Activated T-cell treated with anti-CD3 and anti-CD28 coated beads for 1 hour (primary cell): ENCODE data around the gene CAMK2D.

ENCODE experiments used
- DNase-seq: peaks from one replicate; pipeline ENCODE4 v3.0.0-alpha.2; 2020; ENCODE audit warnings: low read depth

The CAMK2D gene

DNA sequence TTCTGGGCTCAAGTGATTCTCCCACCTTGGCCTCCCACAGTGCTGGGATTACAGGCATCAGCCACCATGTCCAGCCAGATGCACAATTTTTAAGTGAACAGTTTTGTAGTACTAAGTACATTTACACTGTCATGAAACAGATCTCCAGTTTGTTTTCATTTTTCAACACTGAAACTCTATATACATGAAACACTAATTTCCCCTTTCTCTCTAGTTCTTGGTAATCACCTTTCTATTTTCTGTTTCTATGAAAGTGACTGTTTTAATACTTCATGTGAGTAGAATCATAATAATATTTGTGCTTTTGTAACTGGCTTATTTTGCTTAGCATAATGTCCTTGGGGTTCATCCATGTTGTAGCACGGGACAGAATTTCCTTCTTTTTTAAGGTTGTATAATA lies 237.4 kb downstream of the CAMK2D start:
- no peak for DNase-seq

DNA sequence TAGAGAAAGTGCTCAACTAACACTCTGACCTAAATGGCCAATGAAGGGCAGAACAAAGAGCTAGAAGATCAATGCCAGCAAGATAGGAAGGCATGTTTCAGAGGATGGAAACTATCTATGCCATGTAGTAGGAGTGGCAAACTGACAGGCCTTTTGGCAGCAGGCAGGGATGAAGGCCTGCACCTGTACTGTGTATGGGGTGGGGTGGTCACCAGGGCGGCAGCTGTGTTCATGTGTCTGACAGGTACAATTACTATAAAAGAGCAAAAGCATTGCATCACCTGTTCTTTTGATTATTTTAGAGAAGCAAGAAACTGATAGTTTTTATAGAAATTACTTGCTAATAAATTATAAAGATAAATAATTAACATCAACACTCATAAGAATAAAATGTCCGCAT lies 239.1 kb downstream of the CAMK2D start:
- DNase-seq, result no peak

DNA sequence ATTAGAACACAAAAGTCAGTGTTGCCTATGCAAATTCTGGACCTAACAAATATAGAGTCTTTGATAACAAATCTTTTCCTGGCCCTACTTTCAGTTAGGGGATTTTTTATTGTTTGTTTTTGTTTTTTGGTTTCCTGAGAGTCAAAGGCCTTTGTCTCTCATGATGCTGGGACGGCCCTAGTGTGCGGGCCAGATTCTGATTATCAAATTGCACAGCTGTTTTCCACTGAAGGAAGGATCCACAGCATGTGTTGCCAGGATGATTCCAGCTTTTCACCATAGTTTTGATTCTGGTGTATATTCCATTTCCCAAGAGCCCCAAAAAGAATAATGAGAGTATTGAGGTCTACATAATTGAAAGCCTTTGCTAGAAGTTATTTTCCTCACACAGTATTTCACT lies 248.2 kb downstream of the CAMK2D start:
- DNase-seq, result no peak

DNA sequence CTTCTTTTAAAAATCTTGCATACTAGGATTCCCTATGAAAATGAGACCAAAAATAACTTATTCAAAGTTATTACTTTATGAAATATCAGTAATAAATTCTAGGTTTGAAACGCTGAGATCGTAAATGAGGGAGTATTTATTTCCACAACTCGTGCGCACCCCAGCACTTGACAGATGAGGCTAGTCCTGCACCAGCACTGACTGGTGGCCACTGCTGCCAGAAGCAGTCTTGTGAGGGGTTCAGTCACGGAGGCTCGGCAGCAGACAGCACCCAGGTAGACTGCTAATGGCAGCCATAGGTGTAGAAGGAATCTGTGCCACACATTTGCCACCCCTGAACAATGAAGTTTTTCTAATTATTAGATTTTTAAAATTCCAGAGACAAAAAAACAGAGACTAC lies 248.7 kb downstream of the CAMK2D start:
- no peak for DNase-seq

DNA sequence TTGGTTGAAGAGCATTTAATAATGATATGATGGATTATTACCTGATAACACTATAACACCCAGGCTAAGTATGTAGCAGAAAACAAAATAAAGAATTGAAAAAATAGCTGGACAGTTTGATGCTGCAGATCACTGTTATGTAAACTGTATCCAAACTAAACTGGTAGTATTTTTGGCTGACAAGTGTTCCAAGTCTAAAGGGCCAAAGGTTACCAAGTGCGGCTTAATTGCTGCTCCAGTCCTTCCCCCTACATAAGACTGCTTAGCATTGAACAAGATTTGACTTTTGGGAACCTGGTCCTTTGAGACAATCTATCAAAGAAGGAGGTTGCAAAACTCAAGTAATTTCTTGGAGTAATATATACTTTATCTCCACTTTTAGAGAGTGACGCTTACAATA lies 249.6 kb downstream of the CAMK2D start:
- DNase-seq, result no peak

DNA sequence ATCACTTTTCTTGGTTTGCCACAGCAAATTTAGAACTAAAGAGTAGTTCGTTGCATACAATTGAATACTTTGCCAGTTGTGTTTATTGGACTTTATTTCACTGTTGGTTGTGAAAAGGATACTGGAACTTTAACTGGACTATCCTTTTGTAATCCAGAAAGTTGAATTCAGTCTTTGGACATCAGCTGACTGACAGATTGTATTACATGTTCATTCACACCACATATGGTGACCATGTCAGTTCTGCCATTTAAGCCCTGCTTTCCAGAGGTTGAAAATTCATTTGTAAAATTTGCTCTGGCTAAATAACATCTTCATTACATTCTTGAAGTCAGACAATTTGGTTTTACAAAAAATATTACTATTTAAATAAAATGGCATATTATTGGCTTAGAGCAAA lies 251.7 kb downstream of the CAMK2D start:
- DNase-seq, result no peak

DNA sequence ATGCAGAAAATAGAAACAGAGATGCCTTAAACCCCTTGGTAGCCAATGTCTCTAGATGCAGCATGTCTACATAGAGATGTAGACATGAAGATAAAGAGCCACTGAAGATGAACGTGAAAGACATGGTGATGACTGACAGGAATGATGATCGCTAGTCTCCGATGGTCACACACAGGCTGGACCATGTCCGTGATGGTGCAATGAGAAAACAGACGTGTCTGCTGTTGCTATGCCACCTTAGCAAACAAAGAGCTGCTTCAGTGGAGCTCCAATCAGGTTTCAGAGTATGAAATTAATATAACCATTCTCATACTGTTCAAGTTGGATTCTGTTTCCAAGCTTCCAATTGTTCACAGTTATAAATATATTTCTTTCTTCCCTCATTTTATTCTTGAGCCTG lies 256.5 kb downstream of the CAMK2D start:
- DNase-seq, result no peak

DNA sequence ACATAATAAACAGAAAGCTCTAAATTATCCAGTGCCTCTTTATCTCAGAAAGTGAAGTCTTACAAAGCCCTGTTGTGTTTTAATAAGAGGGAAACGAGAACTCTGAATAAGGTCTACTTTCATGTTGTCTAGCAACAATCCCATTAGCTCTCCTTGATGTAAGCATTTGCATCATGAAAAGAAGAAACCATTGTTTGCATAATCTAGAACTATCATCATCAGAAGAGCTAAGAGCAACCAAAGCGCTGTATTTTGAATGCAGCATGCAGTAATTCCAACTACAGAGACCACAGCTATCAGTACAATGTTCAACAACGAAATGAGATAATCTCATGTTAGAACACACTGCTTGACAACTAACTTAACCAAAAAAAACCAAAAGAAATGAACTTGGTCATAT lies 257.1 kb downstream of the CAMK2D start:
- DNase-seq, result no peak

DNA sequence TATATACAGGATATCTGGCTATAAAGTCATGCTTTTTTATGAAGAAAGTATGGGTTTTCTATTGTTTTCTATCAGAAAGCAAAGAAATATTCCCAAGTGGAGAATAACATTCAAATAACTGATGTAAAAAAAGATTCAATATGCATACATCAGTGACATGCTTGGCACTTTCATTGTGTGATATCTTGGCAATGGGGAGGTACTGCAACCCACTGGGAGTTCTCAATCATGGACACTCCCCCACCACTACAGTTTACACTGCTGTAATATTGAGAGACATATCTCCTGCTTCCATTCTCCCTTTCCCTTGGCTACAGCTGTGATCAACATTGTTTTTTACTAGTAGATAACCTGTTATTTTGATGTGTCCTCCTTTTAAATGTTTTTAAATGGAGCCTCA lies 257.8 kb downstream of the CAMK2D start:
- no peak for DNase-seq

DNA sequence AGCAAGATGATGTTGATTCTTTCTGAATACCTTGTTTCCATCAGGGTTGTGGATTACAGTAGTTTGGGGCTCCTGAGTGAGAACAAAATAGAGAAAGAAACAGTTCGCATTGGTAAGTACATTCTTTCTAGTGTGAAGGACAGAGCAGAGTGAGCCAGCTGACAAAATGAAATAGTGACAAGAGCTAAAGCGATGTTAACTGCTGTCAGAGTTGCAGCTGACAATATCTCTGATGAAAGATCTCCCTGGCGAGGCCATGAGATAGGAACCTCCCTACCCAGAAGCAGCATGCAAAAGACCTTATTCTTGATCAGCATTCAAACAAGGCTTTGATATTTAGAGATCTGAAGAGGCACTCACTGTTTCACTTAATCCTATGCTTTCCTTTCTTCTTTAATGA lies 258.6 kb downstream of the CAMK2D start:
- no peak for DNase-seq

DNA sequence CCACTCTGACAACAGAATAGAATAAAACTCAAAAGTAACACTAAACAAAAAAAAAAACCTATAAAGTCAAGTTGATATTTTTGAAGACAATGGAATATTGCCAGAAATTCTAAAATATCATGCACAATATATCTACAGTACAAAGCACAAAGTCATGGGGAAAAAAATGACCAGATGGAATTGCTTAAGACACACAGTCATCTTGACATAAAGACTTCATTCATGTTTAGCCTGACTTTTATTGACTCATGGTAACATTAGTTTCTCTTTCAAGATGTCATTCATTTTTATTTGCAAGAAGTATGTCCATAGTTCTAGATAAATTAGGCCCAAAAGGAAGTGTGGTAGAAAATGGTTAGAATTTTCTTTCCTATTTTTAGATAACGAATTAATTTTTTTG lies 259.1 kb downstream of the CAMK2D start:
- DNase-seq, result no peak

DNA sequence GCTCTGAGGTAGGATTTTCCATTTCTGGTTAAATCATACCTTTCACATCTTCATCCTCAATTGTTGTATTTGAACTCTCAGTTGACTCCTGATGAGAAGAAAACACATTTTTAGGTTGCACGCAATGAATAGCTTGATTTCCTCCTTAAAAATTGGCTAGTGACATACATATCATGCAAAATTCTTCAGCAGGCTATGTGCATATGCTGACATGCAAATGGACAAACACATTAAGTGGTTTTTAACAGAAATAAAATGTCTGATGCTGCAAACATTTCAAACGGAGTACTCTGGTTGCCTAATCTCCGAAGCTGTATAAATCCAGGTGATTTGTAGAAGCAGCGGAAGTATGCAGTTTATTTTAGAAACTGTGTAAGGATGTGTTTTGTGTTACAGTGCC lies 261.1 kb downstream of the CAMK2D start:
- no peak for DNase-seq

DNA sequence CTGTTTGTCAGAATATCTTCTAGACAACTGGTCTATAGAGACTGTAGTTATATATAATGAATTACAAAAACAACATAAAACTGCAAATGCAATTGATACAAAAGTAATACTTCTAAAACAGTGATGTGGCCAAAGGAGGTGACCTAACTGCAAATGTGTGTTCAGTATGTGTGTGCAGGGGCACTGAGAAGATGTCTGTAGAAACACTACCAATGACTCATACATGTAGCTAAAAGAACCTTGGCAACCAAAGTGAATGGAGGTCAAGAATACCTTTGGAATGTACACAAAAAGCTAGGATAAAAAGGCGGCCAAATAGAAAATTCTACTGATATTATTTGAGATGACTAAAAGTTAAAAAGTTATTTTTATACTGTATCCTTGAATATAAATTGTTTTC lies 261.8 kb downstream of the CAMK2D start:
- no peak for DNase-seq

DNA sequence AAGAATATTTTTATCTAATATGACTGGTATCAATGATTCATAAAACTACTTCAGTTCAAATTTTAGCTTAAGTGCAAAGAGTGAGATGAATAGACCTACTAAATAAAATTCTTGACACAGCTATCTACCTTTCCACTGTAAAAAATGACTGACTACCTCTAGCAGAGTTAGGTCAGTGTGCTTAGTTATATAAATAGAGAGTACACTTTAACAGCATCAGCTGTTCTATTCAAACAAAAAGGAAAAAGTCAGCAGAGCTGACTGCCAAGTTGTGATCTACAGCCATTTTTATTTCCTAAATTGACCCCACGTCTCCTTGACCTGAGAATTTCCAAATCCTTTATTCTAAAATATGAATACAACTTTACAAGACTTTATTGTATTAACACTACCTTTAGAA lies 262.4 kb downstream of the CAMK2D start:
- no peak for DNase-seq

DNA sequence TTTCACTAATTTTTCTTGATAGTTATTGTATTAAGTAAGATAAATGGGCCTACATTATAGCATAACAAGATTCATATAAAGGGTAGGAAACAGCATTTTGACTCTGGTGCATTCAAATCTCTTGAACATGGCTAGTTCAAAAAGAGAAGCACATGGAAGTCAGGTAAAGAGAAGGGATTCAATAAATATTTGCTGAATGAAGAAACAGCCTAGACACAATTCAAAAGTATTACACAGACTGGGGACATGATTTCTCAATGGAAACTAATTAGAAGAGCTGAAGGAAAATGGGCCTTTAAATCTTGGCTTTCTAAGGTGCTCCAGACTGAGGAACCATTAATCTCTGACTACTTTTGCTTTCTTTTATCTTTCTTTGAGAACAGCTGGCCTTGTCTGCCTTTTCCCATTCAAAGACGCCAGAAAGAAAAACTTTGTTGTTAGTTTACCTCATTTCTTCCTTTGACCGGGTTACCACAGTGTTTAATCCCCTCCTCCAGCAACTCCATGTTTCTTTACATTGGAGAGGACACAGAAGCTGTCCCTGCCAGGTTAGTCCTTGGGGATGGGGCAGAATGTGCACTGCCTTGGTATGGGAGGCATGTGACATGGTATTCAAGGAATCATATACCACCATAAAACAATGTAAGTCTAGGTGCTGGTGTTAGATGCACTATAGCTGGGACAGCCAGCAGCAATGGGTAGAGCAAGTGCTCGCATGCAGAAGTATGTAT lies 264.2 kb downstream of the CAMK2D start:
- DNase-seq, result no peak

DNA sequence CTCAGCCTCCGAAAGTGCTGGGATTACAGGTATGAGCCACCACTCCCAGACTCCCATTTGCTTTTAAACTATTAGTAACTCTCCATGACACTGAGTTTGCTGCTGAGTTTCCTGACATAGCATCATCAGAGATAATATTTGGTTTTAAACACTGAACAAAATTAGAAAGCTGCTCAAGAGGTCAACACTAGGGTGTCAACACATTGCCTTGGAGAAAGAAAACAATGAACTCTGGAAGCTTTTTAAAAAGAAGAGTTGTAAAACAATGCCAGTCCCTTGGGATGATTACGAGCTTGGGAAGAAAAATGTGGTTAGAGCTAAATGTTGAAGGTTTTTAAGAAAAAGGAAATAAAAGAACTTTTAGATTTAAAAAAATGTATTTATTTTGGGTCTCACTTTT lies 264.8 kb downstream of the CAMK2D start:
- no peak for DNase-seq

DNA sequence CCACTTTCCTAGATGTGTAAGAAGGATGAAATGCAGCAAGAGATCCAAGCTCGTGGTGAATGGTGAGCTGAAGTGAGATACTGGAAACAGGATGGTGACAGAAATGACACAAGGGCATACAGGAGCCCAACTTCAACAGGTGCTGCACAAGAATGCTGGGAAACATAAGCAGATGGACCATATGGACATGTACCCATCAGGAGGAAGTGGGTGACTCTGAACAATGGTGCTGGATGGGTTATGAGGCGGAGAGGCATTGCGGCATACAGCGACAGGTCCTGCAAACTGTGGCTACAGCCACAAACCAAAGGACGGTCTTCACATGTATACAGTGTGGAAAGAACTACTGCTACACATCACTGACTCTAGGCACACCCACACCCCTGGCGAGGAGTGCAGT lies 265.7 kb downstream of the CAMK2D start:
- no peak for DNase-seq

DNA sequence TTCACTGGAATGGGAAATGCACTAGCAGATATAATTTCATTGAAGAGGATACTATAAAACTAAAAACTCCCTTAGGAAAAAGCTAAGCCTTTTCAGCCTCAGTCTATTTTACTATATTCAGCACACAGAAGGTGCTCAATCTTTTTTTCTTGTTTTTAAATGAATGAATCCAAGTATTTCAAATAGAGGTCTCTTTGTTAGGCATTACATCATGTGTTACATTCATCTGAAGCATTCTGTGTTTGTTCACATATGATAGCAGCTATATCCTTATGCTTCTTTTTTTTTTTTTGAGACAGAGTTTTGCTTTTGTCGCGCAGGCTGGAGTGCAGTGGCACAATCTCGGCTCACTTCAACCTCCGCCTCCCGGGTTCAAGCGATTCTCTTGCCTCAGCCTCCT lies 278.4 kb downstream of the CAMK2D start:
- DNase-seq, result no peak

DNA sequence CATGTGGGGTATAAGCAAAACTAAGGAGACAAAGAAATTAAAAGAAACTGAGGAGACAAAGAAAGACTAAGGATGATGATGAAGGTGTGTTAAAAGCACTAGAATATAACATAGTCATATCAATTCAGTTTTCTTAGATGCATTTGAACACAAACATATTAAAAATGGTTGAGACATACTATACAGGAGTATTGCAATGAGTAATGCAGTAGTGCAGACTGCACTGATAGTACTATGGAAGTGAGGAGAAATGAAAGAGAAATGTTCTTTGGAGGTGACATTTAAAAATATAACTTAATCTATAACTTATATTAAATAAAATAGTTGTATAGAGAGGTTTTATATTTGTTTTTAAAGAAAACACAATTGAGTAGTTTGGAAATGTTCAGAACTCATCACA lies 279.2 kb downstream of the CAMK2D start:
- no peak for DNase-seq

DNA sequence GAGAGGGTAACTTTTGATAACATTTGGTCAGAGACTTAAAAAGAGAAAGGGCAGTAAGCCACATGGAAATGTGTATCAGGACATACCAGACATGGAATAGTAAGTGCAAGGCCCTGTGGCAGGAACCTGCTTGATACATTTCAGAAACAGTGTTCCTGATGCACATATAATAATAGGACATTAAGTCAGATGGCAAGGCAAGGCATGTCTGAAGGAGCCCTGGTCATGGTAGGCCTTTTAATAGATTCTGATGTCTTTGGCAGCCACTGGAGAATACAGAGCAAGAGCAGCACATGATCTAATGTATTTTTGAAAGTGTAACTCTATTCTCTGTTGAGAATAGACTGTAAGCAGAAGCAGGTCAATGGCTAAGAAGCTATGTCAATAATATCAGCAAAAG lies 279.7 kb downstream of the CAMK2D start:
- no peak for DNase-seq

DNA sequence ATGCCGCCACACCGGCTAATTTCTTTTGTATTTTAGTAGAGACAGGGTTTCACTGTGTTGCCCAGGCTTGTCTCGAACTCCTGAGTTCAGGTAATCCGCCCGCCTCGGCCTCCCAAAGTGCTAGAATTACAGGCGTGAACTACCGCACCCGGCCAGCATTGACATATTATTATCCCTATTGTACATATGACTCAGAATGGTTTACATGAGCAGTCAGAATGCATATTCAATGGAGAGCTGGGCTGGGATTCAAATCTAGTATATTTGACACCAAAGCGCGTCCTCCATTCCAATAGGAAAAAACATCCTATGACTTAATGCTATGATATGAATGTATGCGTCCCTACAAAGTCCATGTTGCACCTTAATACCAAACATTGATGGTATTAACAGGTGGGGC lies 281.4 kb downstream of the CAMK2D start:
- DNase-seq, result no peak

DNA sequence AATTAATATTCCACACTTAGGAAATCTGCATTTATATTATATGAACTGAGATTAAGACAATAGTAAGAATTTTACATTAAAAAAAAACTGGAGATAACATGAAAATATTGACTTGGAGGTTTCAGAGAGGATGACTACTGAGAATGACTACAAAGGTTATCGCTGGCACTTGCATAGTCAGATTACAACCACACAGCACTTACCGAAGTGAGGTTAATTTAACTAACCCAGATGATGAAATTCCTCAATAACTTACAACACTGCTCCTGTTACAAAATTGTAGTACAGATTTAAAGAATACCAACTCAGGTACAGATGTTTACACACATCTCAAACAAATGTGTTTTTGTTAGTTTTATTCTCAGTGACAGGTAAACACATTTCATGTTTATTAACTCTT lies 283.5 kb downstream of the CAMK2D start:
- no peak for DNase-seq

DNA sequence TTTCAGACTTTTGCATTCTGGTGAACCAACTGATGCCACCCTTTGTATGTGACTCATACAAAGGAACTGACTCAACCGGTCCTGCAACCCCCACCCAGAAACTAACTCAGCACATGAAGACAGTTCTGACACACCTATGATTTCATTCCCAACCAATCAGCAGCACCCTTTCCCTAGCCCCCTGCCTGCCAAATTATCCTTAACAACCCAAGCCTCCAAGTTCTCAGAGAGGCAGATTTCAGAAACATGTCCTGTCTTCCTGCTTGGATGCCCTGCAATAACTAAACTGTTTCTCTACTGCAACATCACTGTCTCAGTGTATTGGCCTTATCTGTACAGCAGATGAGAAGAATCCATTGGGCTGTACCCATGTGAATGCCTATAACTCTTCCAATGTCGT lies 284.7 kb downstream of the CAMK2D start:
- no peak for DNase-seq

DNA sequence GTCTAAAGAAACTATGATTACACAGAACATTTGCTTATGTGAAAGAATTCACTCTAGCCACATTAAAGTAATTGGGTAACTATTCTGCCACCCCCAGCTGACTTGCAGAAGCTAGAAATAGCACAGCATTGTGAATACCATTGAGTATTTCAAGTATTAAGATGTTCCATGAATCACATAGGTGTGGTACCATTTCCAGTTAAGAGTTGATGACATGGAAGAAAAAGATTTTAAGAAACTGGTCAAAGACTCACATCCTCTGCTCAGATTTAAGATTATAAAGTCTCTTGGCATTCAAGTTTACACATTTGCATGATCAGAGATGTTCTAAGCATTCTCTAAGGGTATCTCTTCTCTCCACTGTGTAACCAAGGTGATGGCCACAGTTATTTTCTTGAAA lies 287.5 kb downstream of the CAMK2D start:
- DNase-seq, result no peak

DNA sequence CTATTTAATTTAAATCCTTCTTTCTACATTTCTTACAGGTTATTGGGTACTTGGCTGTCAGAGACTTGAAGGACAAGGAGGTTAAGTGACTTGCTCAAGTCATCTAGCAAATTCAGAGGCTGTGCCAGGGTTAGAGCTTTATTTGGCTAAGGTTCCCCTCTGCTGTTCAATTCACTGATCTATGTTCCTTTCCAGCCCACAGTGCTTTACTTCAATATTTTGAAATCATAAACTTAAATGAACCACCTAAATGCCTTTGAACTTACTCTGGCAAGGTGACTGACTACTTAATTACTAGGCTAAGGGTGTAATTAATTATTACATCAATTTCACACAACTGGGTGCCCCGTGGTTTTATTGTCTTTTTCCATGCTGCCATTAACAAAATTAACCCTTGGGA lies 288.7 kb downstream of the CAMK2D start:
- DNase-seq, result no peak
